HepG2 (cell line): ENCODE measurements around the gene SLC35D2. TPM values are rescaled to one million over a fixed set of nuclear protein-coding genes. Genes with fewer than 3 reads are reported as not detected.

Source experiments
- ARNT2 ChIP-seq: sonication (generic); formaldehyde crosslinking; IDR thresholded peaks from 2 replicates; pipeline ENCODE4 v1.8.0; 2022; ENCODE audit warnings: mild to moderate bottlenecking, low read depth, missing genetic modification reagents, moderate library complexity
- ETV6 ChIP-seq: sonication (generic); formaldehyde crosslinking; conservative IDR thresholded peaks from 2 replicates; pipeline ENCODE4 v1.4.0; 2020; ENCODE audit warnings: missing genetic modification reagents
- GFI1 ChIP-seq: sonication (generic); formaldehyde crosslinking; IDR thresholded peaks from 2 replicates; pipeline ENCODE4 v1.5.0; 2020; ENCODE audit warnings: missing genetic modification reagents, mild to moderate bottlenecking, borderline replicate concordance
- NR2C2 ChIP-seq: sonication (generic); formaldehyde crosslinking; IDR thresholded peaks from 2 replicates; pipeline ENCODE4 v1.4.0; 2020; ENCODE audit warnings: missing genetic modification reagents, mild to moderate bottlenecking, moderate library complexity, borderline replicate concordance
- SALL2 ChIP-seq: sonication (generic); formaldehyde crosslinking; IDR thresholded peaks from 2 replicates; pipeline ENCODE4 v1.8.1; 2023; ENCODE audit warnings: mild to moderate bottlenecking, missing genetic modification reagents, inconsistent platforms
- THAP11 ChIP-seq: IDR thresholded peaks from 2 replicates; pipeline ENCODE4 v1.6.1; 2016; ENCODE audit warnings: missing biosample characterization, missing genetic modification reagents
- TOE1 ChIP-seq: sonication (generic); formaldehyde crosslinking; IDR thresholded peaks from 2 replicates; pipeline ENCODE4 v1.4.0; 2020; ENCODE audit warnings: mild to moderate bottlenecking, missing genetic modification reagents
- U2AF1 ChIP-seq: fragments of 200-400 bp; formaldehyde crosslinking; optimal IDR thresholded peaks from 2 replicates; pipeline ENCODE3; 2017; ENCODE audit warnings: mild to moderate bottlenecking, low read depth, low read length
- ZKSCAN8 ChIP-seq: IDR thresholded peaks from 2 replicates; pipeline ENCODE4 v1.6.1; 2016; ENCODE audit warnings: borderline replicate concordance, missing genetic modification reagents, missing compliant biosample characterization
- ZNF350 ChIP-seq: sonication (generic); formaldehyde crosslinking; IDR thresholded peaks from 2 replicates; pipeline ENCODE4 v1.4.0; 2020; ENCODE audit warnings: mild to moderate bottlenecking, low read depth, missing genetic modification reagents, borderline replicate concordance
- ZNF501 ChIP-seq: sonication (generic); formaldehyde crosslinking; IDR thresholded peaks from 2 replicates; pipeline ENCODE4 v1.5.1; 2020; ENCODE audit warnings: mild to moderate bottlenecking, moderate library complexity, missing genetic modification reagents
- ZNF558 ChIP-seq: sonication (generic); formaldehyde crosslinking; IDR thresholded peaks from 2 replicates; pipeline ENCODE4 v1.9.0; 2022; ENCODE audit warnings: mild to moderate bottlenecking, missing genetic modification reagents, borderline replicate concordance
- ZNF619 ChIP-seq: sonication (generic); formaldehyde crosslinking; IDR thresholded peaks from 2 replicates; pipeline ENCODE4 v1.4.0; 2020; ENCODE audit warnings: mild to moderate bottlenecking, missing genetic modification reagents
- ZNF83 ChIP-seq: sonication (generic); formaldehyde crosslinking; IDR thresholded peaks from 2 replicates; pipeline ENCODE4 v1.4.0; 2020; ENCODE audit warnings: missing genetic modification reagents, mild to moderate bottlenecking, borderline replicate concordance
- polyA plus RNA-seq, 8 experiments: library from polyadenylated mRNA; depleted of rRNA in 3 of 8; stranded (reverse) in 7 of 8; unstranded in 1 of 8; fragments of >200 nt; fragmentation: Illumina TruSeq in 4 of 8; extraction: Trizol in 4 of 8; gene quantifications; 2 replicates each; pipeline versions ENCODE4 v1.2.1 to v1.2.3, GENCODE V29; 2011 to 2016; ENCODE audit warnings: low read depth in 4 of 8, missing spikeins in 1 of 8, mixed read lengths in 1 of 8; ENCODE audit not compliant: insufficient read depth in 1 of 8
- total RNA-seq, 5 experiments: library from RNA; depleted of rRNA; stranded (reverse); fragments of >200 nt; fragmentation: Illumina TruSeq; extraction: Trizol; gene quantifications; 2 replicates each; pipeline ENCODE4 v1.2.3, GENCODE V29; 2016; ENCODE audit warnings: low read depth in 1 of 5
- TF ChIP-seq, protein P1 (sequence below): IDR thresholded peaks from 2 replicates; pipeline ENCODE4 v1.4.0; 2020; ENCODE audit warnings: mild to moderate bottlenecking, missing genetic modification reagents
- TF ChIP-seq, protein P2 (sequence below): sonication (generic); formaldehyde crosslinking; IDR thresholded peaks from 2 replicates; pipeline ENCODE4 v1.4.0; 2020; ENCODE audit warnings: mild to moderate bottlenecking, missing genetic modification reagents
- TF ChIP-seq, protein P3 (sequence below): sonication (generic); formaldehyde crosslinking; IDR thresholded peaks from 2 replicates; pipeline ENCODE4 v1.5.0; 2020; ENCODE audit warnings: missing genetic modification reagents
- TF ChIP-seq, protein P4 (sequence below): sonication (generic); formaldehyde crosslinking; IDR thresholded peaks from 2 replicates; pipeline ENCODE4 v1.4.0; 2020; ENCODE audit warnings: missing genetic modification reagents
- TF ChIP-seq, protein P5 (sequence below): IDR thresholded peaks from 2 replicates; pipeline ENCODE4 v1.6.1; 2016; ENCODE audit warnings: mild to moderate bottlenecking, missing biosample characterization, missing genetic modification reagents

The SLC35D2 gene
- total and polyA plus RNA-seq, 2 of the 13 experiments (the other 11 are each of a cell fraction or from before 2014, with no cell fraction given) = 96.2 to 103 TPM

DNA sequence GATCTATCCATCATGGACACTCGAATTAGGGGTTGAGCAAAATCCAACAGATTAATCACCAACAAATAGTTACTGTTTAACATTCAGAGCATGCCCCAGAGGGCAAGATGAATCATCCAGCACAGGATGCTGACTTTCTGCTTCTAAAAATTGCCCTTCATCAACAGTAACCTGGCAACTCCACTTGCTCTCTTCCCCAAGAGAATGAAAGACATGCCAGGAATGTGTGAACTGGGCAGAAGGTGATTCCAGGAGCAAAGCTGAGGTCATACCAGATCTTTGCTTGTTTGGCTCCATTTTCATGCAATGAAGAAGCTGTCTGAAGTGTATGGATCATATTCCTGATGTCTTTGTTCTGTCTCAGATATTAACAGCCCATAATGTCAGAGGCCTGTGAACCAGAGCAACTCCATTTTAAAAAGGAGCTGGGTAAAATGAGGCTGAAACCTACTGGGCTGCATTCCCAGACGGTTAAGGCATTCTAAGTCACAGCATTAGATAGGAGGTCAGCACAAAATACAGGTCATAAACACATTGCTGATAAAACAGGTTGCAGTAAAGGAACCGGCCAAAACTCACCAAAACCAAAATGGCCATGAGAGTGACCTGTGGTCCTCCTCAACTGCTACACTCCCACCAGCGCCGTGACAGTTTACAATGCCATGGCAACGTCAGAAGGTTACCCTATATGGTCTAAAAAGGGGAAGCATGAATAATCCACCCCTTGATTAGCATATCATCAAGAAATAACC lies 37.1 kb upstream of the SLC35D2 start (continued):
- TF ChIP-seq, protein P1, sequence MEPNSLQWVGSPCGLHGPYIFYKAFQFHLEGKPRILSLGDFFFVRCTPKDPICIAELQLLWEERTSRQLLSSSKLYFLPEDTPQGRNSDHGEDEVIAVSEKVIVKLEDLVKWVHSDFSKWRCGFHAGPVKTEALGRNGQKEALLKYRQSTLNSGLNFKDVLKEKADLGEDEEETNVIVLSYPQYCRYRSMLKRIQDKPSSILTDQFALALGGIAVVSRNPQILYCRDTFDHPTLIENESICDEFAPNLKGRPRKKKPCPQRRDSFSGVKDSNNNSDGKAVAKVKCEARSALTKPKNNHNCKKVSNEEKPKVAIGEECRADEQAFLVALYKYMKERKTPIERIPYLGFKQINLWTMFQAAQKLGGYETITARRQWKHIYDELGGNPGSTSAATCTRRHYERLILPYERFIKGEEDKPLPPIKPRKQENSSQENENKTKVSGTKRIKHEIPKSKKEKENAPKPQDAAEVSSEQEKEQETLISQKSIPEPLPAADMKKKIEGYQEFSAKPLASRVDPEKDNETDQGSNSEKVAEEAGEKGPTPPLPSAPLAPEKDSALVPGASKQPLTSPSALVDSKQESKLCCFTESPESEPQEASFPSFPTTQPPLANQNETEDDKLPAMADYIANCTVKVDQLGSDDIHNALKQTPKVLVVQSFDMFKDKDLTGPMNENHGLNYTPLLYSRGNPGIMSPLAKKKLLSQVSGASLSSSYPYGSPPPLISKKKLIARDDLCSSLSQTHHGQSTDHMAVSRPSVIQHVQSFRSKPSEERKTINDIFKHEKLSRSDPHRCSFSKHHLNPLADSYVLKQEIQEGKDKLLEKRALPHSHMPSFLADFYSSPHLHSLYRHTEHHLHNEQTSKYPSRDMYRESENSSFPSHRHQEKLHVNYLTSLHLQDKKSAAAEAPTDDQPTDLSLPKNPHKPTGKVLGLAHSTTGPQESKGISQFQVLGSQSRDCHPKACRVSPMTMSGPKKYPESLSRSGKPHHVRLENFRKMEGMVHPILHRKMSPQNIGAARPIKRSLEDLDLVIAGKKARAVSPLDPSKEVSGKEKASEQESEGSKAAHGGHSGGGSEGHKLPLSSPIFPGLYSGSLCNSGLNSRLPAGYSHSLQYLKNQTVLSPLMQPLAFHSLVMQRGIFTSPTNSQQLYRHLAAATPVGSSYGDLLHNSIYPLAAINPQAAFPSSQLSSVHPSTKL (CRISPR knock-in tag) = peak; percentile 97
- no peak for TF ChIP-seq U2AF1
- 0 out of 2 replicates have a peak, but pooled peaks have one; percentile 18 for TF ChIP-seq SALL2 (CRISPR knock-in tag)
- TF ChIP-seq ETV6 = no peak
- TF ChIP-seq GFI1 (CRISPR knock-in tag) = peak; percentile 71
- TF ChIP-seq, protein P2, sequence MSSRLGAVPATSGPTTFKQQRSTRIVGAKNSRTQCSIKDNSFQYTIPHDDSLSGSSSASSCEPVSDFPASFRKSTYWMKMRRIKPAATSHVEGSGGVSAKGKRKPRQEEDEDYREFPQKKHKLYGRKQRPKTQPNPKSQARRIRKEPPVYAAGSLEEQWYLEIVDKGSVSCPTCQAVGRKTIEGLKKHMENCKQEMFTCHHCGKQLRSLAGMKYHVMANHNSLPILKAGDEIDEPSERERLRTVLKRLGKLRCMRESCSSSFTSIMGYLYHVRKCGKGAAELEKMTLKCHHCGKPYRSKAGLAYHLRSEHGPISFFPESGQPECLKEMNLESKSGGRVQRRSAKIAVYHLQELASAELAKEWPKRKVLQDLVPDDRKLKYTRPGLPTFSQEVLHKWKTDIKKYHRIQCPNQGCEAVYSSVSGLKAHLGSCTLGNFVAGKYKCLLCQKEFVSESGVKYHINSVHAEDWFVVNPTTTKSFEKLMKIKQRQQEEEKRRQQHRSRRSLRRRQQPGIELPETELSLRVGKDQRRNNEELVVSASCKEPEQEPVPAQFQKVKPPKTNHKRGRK (CRISPR knock-in tag) = no peak
- TF ChIP-seq, protein P3, sequence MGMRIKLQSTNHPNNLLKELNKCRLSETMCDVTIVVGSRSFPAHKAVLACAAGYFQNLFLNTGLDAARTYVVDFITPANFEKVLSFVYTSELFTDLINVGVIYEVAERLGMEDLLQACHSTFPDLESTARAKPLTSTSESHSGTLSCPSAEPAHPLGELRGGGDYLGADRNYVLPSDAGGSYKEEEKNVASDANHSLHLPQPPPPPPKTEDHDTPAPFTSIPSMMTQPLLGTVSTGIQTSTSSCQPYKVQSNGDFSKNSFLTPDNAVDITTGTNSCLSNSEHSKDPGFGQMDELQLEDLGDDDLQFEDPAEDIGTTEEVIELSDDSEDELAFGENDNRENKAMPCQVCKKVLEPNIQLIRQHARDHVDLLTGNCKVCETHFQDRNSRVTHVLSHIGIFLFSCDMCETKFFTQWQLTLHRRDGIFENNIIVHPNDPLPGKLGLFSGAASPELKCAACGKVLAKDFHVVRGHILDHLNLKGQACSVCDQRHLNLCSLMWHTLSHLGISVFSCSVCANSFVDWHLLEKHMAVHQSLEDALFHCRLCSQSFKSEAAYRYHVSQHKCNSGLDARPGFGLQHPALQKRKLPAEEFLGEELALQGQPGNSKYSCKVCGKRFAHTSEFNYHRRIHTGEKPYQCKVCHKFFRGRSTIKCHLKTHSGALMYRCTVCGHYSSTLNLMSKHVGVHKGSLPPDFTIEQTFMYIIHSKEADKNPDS = no peak
- TF ChIP-seq ZNF558 (CRISPR knock-in tag) = no peak
- TF ChIP-seq ZNF619 = no peak
- peak; percentile 38; the same call in 1 of the 2 replicates for TF ChIP-seq ZNF350 (CRISPR knock-in tag)
- TF ChIP-seq, protein P4, sequence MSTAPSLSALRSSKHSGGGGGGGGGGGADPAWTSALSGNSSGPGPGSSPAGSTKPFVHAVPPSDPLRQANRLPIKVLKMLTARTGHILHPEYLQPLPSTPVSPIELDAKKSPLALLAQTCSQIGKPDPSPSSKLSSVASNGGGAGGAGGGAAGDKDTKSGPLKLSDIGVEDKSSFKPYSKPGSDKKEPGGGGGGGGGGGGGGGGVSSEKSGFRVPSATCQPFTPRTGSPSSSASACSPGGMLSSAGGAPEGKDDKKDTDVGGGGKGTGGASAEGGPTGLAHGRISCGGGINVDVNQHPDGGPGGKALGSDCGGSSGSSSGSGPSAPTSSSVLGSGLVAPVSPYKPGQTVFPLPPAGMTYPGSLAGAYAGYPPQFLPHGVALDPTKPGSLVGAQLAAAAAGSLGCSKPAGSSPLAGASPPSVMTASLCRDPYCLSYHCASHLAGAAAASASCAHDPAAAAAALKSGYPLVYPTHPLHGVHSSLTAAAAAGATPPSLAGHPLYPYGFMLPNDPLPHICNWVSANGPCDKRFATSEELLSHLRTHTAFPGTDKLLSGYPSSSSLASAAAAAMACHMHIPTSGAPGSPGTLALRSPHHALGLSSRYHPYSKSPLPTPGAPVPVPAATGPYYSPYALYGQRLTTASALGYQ = peak; percentile 80; the same call in 1 of the 2 replicates
- peak; percentile 22; the same call in 1 of the 2 replicates for TF ChIP-seq NR2C2 (CRISPR knock-in tag)
- TF ChIP-seq ARNT2 = peak; percentile 69
- peak; percentile 72; the same call in 1 of the 2 replicates for TF ChIP-seq ZKSCAN8
- TF ChIP-seq ZNF83 (CRISPR knock-in tag) = no peak
- TF ChIP-seq, protein P5, sequence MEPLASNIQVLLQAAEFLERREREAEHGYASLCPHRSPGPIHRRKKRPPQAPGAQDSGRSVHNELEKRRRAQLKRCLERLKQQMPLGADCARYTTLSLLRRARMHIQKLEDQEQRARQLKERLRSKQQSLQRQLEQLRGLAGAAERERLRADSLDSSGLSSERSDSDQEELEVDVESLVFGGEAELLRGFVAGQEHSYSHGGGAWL (CRISPR knock-in tag) = no peak
- TF ChIP-seq TOE1 (CRISPR knock-in tag) = no peak
- peak; percentile 68 for TF ChIP-seq THAP11 (CRISPR knock-in tag)
- TF ChIP-seq ZNF501 = peak; percentile 43
